Measurements from ENCODE around the gene AUNIP.

The AUNIP gene

GRCh38 chr1:25870614-25871013 is 11.4 kb upstream of the AUNIP start:
- in situ Hi-C loops (cut with MboI; ENCODE audit: low pct_unique_long_range_greater_than_20kb, low sequenced_read_pairs, unreplicated experiment): no loop called here
- DNase-seq (ENCODE audit: low spot score): no peak
- no peak for TF ChIP-seq CTCF (IDR thresholded peaks at IDR 0.05; ENCODE audit: extremely low read depth, insufficient read depth, missing control alignments)

- in situ Hi-C loops (cut with MboI; ENCODE audit: low pct_unique_long_range_greater_than_20kb, low sequenced_read_pairs, unreplicated experiment): no loop called here
- TF ChIP-seq CTCF (IDR thresholded peaks at IDR 0.05; ENCODE audit: extremely low read depth, insufficient read depth, missing control alignments): no peak
- DNase-seq (ENCODE audit: low spot score): no peak
Observed at GRCh38 chr1:25869909-25870606, 10.8 kb upstream of the AUNIP start.

DNA sequence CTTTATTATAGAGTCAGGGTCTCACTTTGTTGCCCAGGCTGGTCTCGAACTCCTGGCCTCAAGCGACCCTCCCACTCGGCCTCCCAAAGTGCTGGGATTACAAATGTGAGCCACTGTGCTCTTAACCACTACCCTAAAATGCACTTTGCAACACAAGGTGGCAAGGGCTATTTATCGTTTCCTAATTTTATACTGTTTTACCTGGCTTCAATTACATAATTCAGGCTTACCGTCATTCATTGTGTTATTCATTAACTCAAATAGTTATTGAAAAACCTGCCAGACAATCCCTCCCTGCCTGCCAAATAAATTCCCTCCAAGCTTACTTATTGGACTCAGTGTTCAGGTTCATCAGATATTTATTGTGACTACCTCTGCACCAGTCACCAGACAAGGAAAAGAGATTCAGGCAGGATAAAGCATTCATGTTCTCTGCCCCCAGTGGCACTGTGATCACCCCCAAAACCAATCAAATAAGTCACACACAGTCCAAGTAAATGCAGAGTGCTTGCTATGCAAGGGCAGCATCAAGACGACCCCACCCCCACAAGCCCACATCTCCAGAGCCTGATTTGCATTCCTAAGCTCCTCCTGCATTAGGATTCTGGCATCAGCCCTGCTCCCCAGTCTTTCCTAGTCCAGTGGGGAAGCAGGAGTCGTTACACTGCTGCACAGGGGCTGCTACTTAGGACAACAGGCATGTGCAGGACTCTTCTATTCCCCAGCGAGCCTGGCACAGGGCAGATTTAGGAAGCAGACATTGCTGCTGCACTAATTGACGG is 8.1 kb upstream of the AUNIP start:
- DNase-seq (ENCODE audit: low spot score): no peak
- TF ChIP-seq CTCF (IDR thresholded peaks at IDR 0.05; ENCODE audit: extremely low read depth, insufficient read depth, missing control alignments): no peak
- in situ Hi-C loops (cut with MboI; ENCODE audit: low pct_unique_long_range_greater_than_20kb, low sequenced_read_pairs, unreplicated experiment): no loop called here

DNA sequence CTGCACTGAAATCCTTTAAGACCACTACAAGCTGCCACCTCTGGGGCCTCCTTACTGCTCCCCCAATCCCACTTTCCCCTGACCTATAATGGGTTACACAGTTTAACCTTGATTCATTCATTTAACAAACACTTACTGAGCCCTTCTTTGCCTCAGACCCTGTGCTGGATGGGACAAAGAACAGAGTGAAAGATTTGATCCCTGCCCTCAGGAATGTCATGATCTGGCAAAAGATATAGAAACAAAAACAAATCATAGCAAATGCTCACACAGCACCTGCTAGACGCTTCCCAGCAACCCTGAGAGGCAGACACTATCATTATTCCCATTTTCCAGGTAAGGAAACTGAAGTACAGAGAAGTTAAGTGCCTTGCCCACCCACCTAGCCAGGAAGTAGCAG is 7.0 kb upstream of the AUNIP start:
- TF ChIP-seq CTCF (IDR thresholded peaks at IDR 0.05; ENCODE audit: extremely low read depth, insufficient read depth, missing control alignments): no peak
- no peak for DNase-seq (ENCODE audit: low spot score)
- in situ Hi-C loops (cut with MboI; ENCODE audit: low pct_unique_long_range_greater_than_20kb, low sequenced_read_pairs, unreplicated experiment): no loop called here

GRCh38 chr1:25864434-25864833 is 5.2 kb upstream of the AUNIP start:
- in situ Hi-C loops (cut with MboI; ENCODE audit: low pct_unique_long_range_greater_than_20kb, low sequenced_read_pairs, unreplicated experiment): no loop called here
- no peak for DNase-seq (ENCODE audit: low spot score)
- TF ChIP-seq CTCF (IDR thresholded peaks at IDR 0.05; ENCODE audit: extremely low read depth, insufficient read depth, missing control alignments): no peak

DNA sequence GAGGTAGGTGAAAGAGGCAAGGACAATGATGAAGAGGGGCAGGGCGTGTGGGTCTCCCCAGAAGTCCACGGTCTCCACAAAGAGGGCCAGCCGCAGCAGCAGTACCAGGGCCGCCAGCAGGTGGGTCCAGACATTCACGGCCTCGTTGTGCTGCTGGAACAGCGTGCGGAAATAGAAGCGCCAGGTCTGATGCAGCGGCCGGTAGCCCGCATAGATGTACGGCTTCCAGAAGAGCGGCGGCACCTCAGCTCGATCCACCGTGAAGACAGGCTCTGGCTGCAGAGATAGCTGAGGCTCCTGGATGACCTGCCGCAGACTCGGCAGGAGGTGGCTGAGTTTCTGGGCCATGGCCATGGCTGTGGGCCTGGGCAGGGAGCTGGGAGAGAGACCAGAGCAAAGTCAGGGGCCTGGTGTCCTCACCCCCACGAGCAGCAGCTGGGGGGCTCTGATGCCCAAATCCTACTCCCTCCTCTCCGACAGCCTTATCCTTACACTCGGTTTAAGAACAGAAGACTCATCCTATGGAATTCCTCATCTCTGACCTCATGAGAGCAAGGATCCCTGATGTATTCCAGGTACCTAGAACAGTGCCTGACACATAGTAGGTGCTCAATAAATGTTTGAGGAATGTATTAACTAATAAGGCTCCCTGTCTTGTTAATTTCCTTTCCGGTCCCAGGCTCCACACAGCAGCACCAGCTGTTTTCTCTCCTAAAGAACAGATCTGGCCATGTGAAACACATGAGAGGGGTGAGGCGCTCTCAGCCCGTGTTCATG is 4.4 kb upstream of the AUNIP start:
- no peak for TF ChIP-seq CTCF (IDR thresholded peaks at IDR 0.05; ENCODE audit: extremely low read depth, insufficient read depth, missing control alignments)
- in situ Hi-C loops (cut with MboI; ENCODE audit: low pct_unique_long_range_greater_than_20kb, low sequenced_read_pairs, unreplicated experiment): no loop called here
- DNase-seq (ENCODE audit: low spot score): no peak

All from GM13977 (cell line).